Measurements from ENCODE around the gene SH2D1A. TPM values are rescaled to one million over a fixed set of nuclear protein-coding genes. Genes with fewer than 3 reads are reported as not detected.
"Not testable (repeated sequence)": the region's sequence is repeated elsewhere in the genome, so short reads cannot be mapped to it uniquely, and the experiment has no call there.

The SH2D1A gene
- total RNA-seq (2014; rRNA removed; shearing (Covaris generic); ENCODE audit: low replicate concordance), result not detected in 2 replicates

GRCh38 chrX:124346117-124346876 is at the start of gene SH2D1A:
SH2D1A (plus strand) TSS chrX:124346563; CDS start chrX:124346643, 80 bp downstream.
- no peak for DNase-seq (ENCODE audit: low read depth)
- in situ Hi-C loops (cut with HindIII; ENCODE audit: low pct_unique_long_range_greater_than_20kb, low sequenced_read_pairs), result no loop called here

- in situ Hi-C loops (cut with HindIII; ENCODE audit: low pct_unique_long_range_greater_than_20kb, low sequenced_read_pairs), result not testable (repeated sequence)
These were observed 47.0 kb upstream of the SH2D1A start for GRCh38 chrX:124299323-124299722.

GRCh38 chrX:124300405-124300804 is 46.0 kb upstream of the SH2D1A start:
- no peak for DNase-seq (ENCODE audit: low read depth)
- in situ Hi-C loops (cut with HindIII; ENCODE audit: low pct_unique_long_range_greater_than_20kb, low sequenced_read_pairs), result no loop called here

More at GRCh38 chrX:124299323-124299722, 47.0 kb upstream of the SH2D1A start:
- DNase-seq (ENCODE audit: low read depth), result not testable (repeated sequence)

- in situ Hi-C loops (cut with HindIII; ENCODE audit: low pct_unique_long_range_greater_than_20kb, low sequenced_read_pairs), result no loop called here
- no peak for DNase-seq (ENCODE audit: low read depth)
These were observed 39.0 kb upstream of the SH2D1A start for GRCh38 chrX:124307253-124307907.

GRCh38 chrX:124325732-124326131 is 20.6 kb upstream of the SH2D1A start:
- no peak for DNase-seq (ENCODE audit: low read depth)
- in situ Hi-C loops (cut with HindIII; ENCODE audit: low pct_unique_long_range_greater_than_20kb, low sequenced_read_pairs), result no loop called here

- DNase-seq (ENCODE audit: low read depth), result no peak
- in situ Hi-C loops (cut with HindIII; ENCODE audit: low pct_unique_long_range_greater_than_20kb, low sequenced_read_pairs), result no loop called here
These were observed 17.6 kb upstream of the SH2D1A start for GRCh38 chrX:124328765-124329164.

GRCh38 chrX:124332481-124333424 is 13.6 kb upstream of the SH2D1A start, which contains the start of gene TEX13D:
TEX13D (plus strand) TSS chrX:124332660; CDS start chrX:124332918, 258 bp downstream.
- no peak for DNase-seq (ENCODE audit: low read depth)
- in situ Hi-C loops (cut with HindIII; ENCODE audit: low pct_unique_long_range_greater_than_20kb, low sequenced_read_pairs), result no loop called here

GRCh38 chrX:124333862-124334261 is 12.5 kb upstream of the SH2D1A start:
- in situ Hi-C loops (cut with HindIII; ENCODE audit: low pct_unique_long_range_greater_than_20kb, low sequenced_read_pairs), result no loop called here
- DNase-seq (ENCODE audit: low read depth), result no peak

GRCh38 chrX:124334555-124334954 is 11.8 kb upstream of the SH2D1A start:
- DNase-seq (ENCODE audit: low read depth); in situ Hi-C loops (cut with HindIII; ENCODE audit: low pct_unique_long_range_greater_than_20kb, low sequenced_read_pairs): not testable (repeated sequence)

- in situ Hi-C loops (cut with HindIII; ENCODE audit: low pct_unique_long_range_greater_than_20kb, low sequenced_read_pairs), result no loop called here
- DNase-seq (ENCODE audit: low read depth), result no peak
These were observed 10.8 kb upstream of the SH2D1A start for GRCh38 chrX:124335598-124335997.

GRCh38 chrX:124337916-124338315 is 8.4 kb upstream of the SH2D1A start:
- DNase-seq (ENCODE audit: low read depth), result no peak
- in situ Hi-C loops (cut with HindIII; ENCODE audit: low pct_unique_long_range_greater_than_20kb, low sequenced_read_pairs), result no loop called here

- in situ Hi-C loops (cut with HindIII; ENCODE audit: low pct_unique_long_range_greater_than_20kb, low sequenced_read_pairs), result no loop called here
These were observed 7.4 kb upstream of the SH2D1A start for GRCh38 chrX:124338733-124339514.

GRCh38 chrX:124341396-124342132 is 4.8 kb upstream of the SH2D1A start:
- in situ Hi-C loops (cut with HindIII; ENCODE audit: low pct_unique_long_range_greater_than_20kb, low sequenced_read_pairs), result no loop called here

More at GRCh38 chrX:124338733-124339514, 7.4 kb upstream of the SH2D1A start:
- DNase-seq (ENCODE audit: low read depth), result no peak

GRCh38 chrX:124342174-124342867 is 4.0 kb upstream of the SH2D1A start:
- DNase-seq (ENCODE audit: low read depth), result no peak
- in situ Hi-C loops (cut with HindIII; ENCODE audit: low pct_unique_long_range_greater_than_20kb, low sequenced_read_pairs), result no loop called here

More at GRCh38 chrX:124341396-124342132, 4.8 kb upstream of the SH2D1A start:
- no peak for DNase-seq (ENCODE audit: low read depth)

- in situ Hi-C loops (cut with HindIII; ENCODE audit: low pct_unique_long_range_greater_than_20kb, low sequenced_read_pairs), result no loop called here
- no peak for DNase-seq (ENCODE audit: low read depth)
These were observed 3.3 kb upstream of the SH2D1A start for GRCh38 chrX:124343016-124343415.

- in situ Hi-C loops (cut with HindIII; ENCODE audit: low pct_unique_long_range_greater_than_20kb, low sequenced_read_pairs), result no loop called here
- DNase-seq (ENCODE audit: low read depth), result no peak
These were observed 2.1 kb upstream of the SH2D1A start for GRCh38 chrX:124344246-124344645.

GRCh38 chrX:124346877-124347241 is 496 bp downstream of the SH2D1A start:
- in situ Hi-C loops (cut with HindIII; ENCODE audit: low pct_unique_long_range_greater_than_20kb, low sequenced_read_pairs), result no loop called here
- no peak for DNase-seq (ENCODE audit: low read depth)

Measured in Caki2 (cell line).